Measurements from ENCODE around the gene KCNK4. TPM values are rescaled to one million over a fixed set of nuclear protein-coding genes. Genes with fewer than 3 reads are reported as not detected.

The KCNK4 gene
- total RNA-seq, 1 experiment from 2014 or later, result 0.26 TPM

- peaks cover 9% of the 10 kb centered on the region for H3K4me1 ChIP-seq (ENCODE audit: insufficient read depth, low read length, poor library complexity, severe bottlenecking)
- ChIA-PET CTCF (interaction anchor here (0.5 to 0.7 kb wide), 2 partner anchors 22 to 57 kb away, joined by 3 to 5 read pairs; no protein-coding TSS in a partner anchor), POLR2A (ENCODE audit: low non-redundant PET) (no interaction called here)
- intact Hi-C loops (cut with micrococcal nuclease; ENCODE audit: unreplicated experiment), result no loop called here
- TF ChIP-seq CTCF (conservative IDR thresholded peaks at IDR 0.05; ENCODE audit: low read depth, low read length) (no peak), EZH2 (IDR thresholded peaks at IDR 0.05; ENCODE audit: borderline replicate concordance, low read depth, low read length, poor library complexity, severe bottlenecking) (no peak)
- no peaks in the 10 kb centered on the region for H3K9me3 ChIP-seq (ENCODE audit: low read depth, low read length, poor library complexity, severe bottlenecking)
- peaks cover 55% of the 10 kb centered on the region for H3K36me3 ChIP-seq (ENCODE audit: insufficient read depth, low read length, poor library complexity, severe bottlenecking)
- no peak overlapping the region for H3K27ac ChIP-seq (ENCODE audit: low read depth, low read length, poor library complexity, severe bottlenecking)
- H3K27me3 ChIP-seq (replicated peaks; ENCODE audit: insufficient read depth, low read depth, low read length, poor library complexity), result no peaks in the 10 kb centered on the region
- no peak for DNase-seq (ENCODE audit: low spot score)
- no TSS peak for BruUV-seq (replicated peaks)
- H3K4me3 ChIP-seq (ENCODE audit: low read depth, low read length, poor library complexity, severe bottlenecking), result no peak overlapping the region
Measured at GRCh38 chr11:64264371-64264852, 26.7 kb upstream of the KCNK4 start.

GRCh38 chr11:64265176-64266160 is 25.6 kb upstream of the KCNK4 start:
- intact Hi-C loops (cut with micrococcal nuclease; ENCODE audit: unreplicated experiment), result no loop called here
- ChIA-PET POLR2A (ENCODE audit: low non-redundant PET) (no interaction called here), CTCF (interaction anchor here (0.7 kb wide), 1 partner anchor 58 kb away, joined by 3 read pairs; no protein-coding TSS in a partner anchor)
- no peaks in the 10 kb centered on the region for H3K27me3 ChIP-seq (replicated peaks; ENCODE audit: insufficient read depth, low read depth, low read length, poor library complexity)
- no peak overlapping the region for H3K27ac ChIP-seq (ENCODE audit: low read depth, low read length, poor library complexity, severe bottlenecking)
- H3K4me1 ChIP-seq (ENCODE audit: insufficient read depth, low read length, poor library complexity, severe bottlenecking), result peaks cover 9% of the 10 kb centered on the region
- H3K9me3 ChIP-seq (ENCODE audit: low read depth, low read length, poor library complexity, severe bottlenecking), result no peaks in the 10 kb centered on the region
- peaks cover 44% of the 10 kb centered on the region for H3K36me3 ChIP-seq (ENCODE audit: insufficient read depth, low read length, poor library complexity, severe bottlenecking)
- DNase-seq (ENCODE audit: low spot score), result no peak
- no peak for TF ChIP-seq CTCF (conservative IDR thresholded peaks at IDR 0.05; ENCODE audit: low read depth, low read length)
- no peak for TF ChIP-seq EZH2 (IDR thresholded peaks at IDR 0.05; ENCODE audit: borderline replicate concordance, low read depth, low read length, poor library complexity, severe bottlenecking)
- H3K4me3 ChIP-seq (ENCODE audit: low read depth, low read length, poor library complexity, severe bottlenecking), result no peak overlapping the region
- BruUV-seq (replicated peaks), result no TSS peak

DNA sequence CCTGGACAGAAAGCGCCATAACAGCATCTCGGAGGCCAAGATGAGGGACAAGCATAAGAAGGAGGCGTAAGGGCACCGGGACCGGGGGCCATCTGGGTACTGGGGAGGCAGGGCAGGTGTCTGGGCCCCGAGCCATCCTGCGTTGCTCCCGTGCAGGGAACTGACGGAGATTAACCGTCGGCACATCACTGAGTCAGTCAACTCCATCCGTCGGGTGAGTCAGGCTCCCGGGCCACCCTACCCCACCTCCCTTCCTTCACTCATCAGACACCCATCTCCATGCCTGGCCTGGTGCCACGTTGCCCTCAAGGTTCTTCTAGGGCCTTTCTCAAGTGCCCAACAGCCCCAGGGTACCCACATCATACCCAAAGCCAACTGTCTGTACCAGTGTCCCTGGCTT is 24.8 kb upstream of the KCNK4 start:
- Histone ChIP-seq H3K9me3 (ENCODE audit: low read depth, low read length, poor library complexity, severe bottlenecking) (no peaks in the 10 kb centered on the region), H3K27me3 (replicated peaks; ENCODE audit: insufficient read depth, low read depth, low read length, poor library complexity) (no peaks in the 10 kb centered on the region), H3K36me3 (ENCODE audit: insufficient read depth, low read length, poor library complexity, severe bottlenecking) (peaks cover 42% of the 10 kb centered on the region), H3K27ac (ENCODE audit: low read depth, low read length, poor library complexity, severe bottlenecking) (no peak overlapping the region), H3K4me3 (ENCODE audit: low read depth, low read length, poor library complexity, severe bottlenecking) (no peak overlapping the region), H3K4me1 (ENCODE audit: insufficient read depth, low read length, poor library complexity, severe bottlenecking) (peaks cover 9% of the 10 kb centered on the region)
- CTCF ChIA-PET, result no interaction called here
- no peak for DNase-seq (ENCODE audit: low spot score)
- TF ChIP-seq CTCF (conservative IDR thresholded peaks at IDR 0.05; ENCODE audit: low read depth, low read length), result no peak
- no peak for TF ChIP-seq EZH2 (IDR thresholded peaks at IDR 0.05; ENCODE audit: borderline replicate concordance, low read depth, low read length, poor library complexity, severe bottlenecking)
- intact Hi-C loops (cut with micrococcal nuclease; ENCODE audit: unreplicated experiment), result no loop called here
- BruUV-seq (replicated peaks), result no TSS peak
- POLR2A ChIA-PET (ENCODE audit: low non-redundant PET), result no interaction called here

Data from A673 (cell line).